CD4-positive, alpha-beta memory T cell (primary cell): Measurements from ENCODE around the gene HIPK2. TPM values are rescaled to one million over a fixed set of nuclear protein-coding genes. Genes with fewer than 3 reads are reported as not detected.

ENCODE experiments used
- CTCF ChIA-PET: fragments of 350-600 bp; sonication (Branson Sonifier 250); formaldehyde crosslinking; loops from one replicate; lab custom pipeline; 2021; ENCODE audit warnings: inconsistent platforms; ENCODE audit not compliant: partially characterized antibody; lab: Charles Lee
- POLR2A ChIA-PET: fragments of 350-600 bp; sonication (Branson Sonifier 250); formaldehyde crosslinking; loops from one replicate; lab custom pipeline; 2021; ENCODE audit not compliant: partially characterized antibody; lab: Charles Lee
- DNase-seq, 5 donors: peaks; one replicate each; pipeline versions ENCODE4 v3.0.0 to v3.0.0-alpha.2; 2020 to 2022; ENCODE audit warnings: mixed read lengths in 1 of 5
- H3K27ac ChIP-seq: one replicate; pipeline ENCODE4 v1.7.0; 2013; ENCODE audit warnings: low read depth, low read length
- H3K27me3 ChIP-seq: 2 replicates; pipeline ENCODE4 v1.7.0; 2013; ENCODE audit warnings: mild to moderate bottlenecking, low read length, moderate library complexity; ENCODE audit not compliant: insufficient read depth
- H3K36me3 ChIP-seq: 2 replicates; pipeline ENCODE4 v1.7.0; 2013; ENCODE audit warnings: mild to moderate bottlenecking, low read length, moderate library complexity; ENCODE audit not compliant: insufficient read depth
- H3K4me1 ChIP-seq: 2 replicates; pipeline ENCODE4 v1.7.0; 2013; ENCODE audit warnings: mild to moderate bottlenecking, low read length, moderate library complexity; ENCODE audit not compliant: insufficient read depth
- H3K4me3 ChIP-seq, 2 donors: one replicate each; pipeline ENCODE4 v1.7.0; 2013; ENCODE audit warnings: low read length in 2 of 2, mild to moderate bottlenecking in 1 of 2
- H3K9me3 ChIP-seq, 2 donors: one replicate each; pipeline ENCODE4 v1.7.0; 2013; ENCODE audit warnings: low read length in 2 of 2, control low read depth in 1 of 2; ENCODE audit not compliant: control insufficient read depth in 1 of 2
- H3K27ac Mint-ChIP-seq, 7 donors: one replicate each; pipeline ENCODE4 v1.8.0; 2020 to 2021; ENCODE audit warnings: mixed read lengths in 7 of 7, mild to moderate bottlenecking in 6 of 7, inconsistent platforms in 3 of 7, moderate library complexity in 3 of 7
- H3K27me3 Mint-ChIP-seq, 2 donors: one replicate each; pipeline ENCODE4 v1.8.0; 2020 to 2021; ENCODE audit warnings: mixed read lengths in 2 of 2
- H3K36me3 Mint-ChIP-seq, 2 donors: one replicate each; pipeline ENCODE4 v1.8.0; 2020 to 2021; ENCODE audit warnings: mixed read lengths in 2 of 2, inconsistent platforms in 1 of 2, mild to moderate bottlenecking in 1 of 2
- H3K4me1 Mint-ChIP-seq, 4 donors: one replicate each; pipeline ENCODE4 v1.8.0; 2020 to 2021; ENCODE audit warnings: mixed read lengths in 4 of 4, mild to moderate bottlenecking in 1 of 4
- H3K4me3 Mint-ChIP-seq, 8 donors: one replicate each; pipeline ENCODE4 v1.8.0; 2020 to 2021; ENCODE audit warnings: mixed read lengths in 8 of 8, mild to moderate bottlenecking in 7 of 8, moderate library complexity in 6 of 8, inconsistent platforms in 3 of 8
- H3K9me3 Mint-ChIP-seq, 8 donors: one replicate each; pipeline ENCODE4 v1.8.0; 2020 to 2021; ENCODE audit warnings: mixed read lengths in 8 of 8, mild to moderate bottlenecking in 5 of 8, inconsistent platforms in 3 of 8, moderate library complexity in 1 of 8
- intact Hi-C: fragments of 100-400 bp; cut with micrococcal nuclease; formaldehyde crosslinking; loops from one replicate; pipeline ENCODE4 v1.15.1; 2023
- polyA plus RNA-seq, 2 donors: library from polyadenylated mRNA; unstranded; fragments of 300-500 nt; fragmentation: Illumina TruSeq; gene quantifications; one replicate each; pipeline ENCODE4 v1.2.3, GENCODE V29; 2021
- total RNA-seq, 2 experiments: library from RNA; stranded (reverse); gene quantifications; one replicate each; pipeline ENCODE4 v1.2.3, GENCODE V29; 2021

The HIPK2 gene
- total and polyA plus RNA-seq, 4 experiments from 2014 or later: 0.87 to 34.1 (median 17.8) TPM

DNA sequence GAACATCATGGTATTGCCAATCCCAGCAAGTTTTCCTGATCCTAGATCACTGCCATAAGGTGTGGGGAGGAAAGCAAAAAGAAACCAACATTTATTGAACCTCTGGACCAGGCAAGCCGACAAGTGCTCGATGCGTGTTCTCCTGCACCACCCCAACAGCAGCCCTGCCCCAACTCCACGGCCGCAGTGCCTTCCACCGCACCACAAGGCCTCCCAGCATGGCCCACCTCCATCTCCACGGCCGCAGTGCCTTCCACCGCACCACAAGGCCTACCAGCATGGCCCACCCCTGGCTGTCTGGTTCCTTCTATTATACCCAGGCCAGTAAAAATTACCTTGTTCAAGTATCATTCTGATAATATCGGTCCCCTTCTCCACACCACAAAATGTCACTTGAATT, 8.7 kb downstream of the HIPK2 start:
- Mint-ChIP-seq H3K4me1 (peaks cover 64 to 89% (median 79%) of the 10 kb centered on the region in 4 donors), H3K27ac (peak overlapping the region; percentile 84 to 91 (median 88)), H3K27me3 (no peaks in the 10 kb centered on the region), H3K4me3 (peak overlapping the region in 6 of 8 donors; percentile 54 to 93 (median 67)), H3K36me3 (peaks cover 3 to 6% of the 10 kb centered on the region in 2 donors), H3K9me3 (no peaks in the 10 kb centered on the region)
- H3K9me3 ChIP-seq: no peaks in the 10 kb centered on the region
- peaks cover 71% of the 10 kb centered on the region for H3K4me1 ChIP-seq
- H3K27ac ChIP-seq: peak overlapping the region; percentile 56
- no peak for DNase-seq
- H3K36me3 ChIP-seq: no peaks in the 10 kb centered on the region
- no peaks in the 10 kb centered on the region for H3K27me3 ChIP-seq
- ChIA-PET POLR2A (interaction anchor here (1.9 to 3.3 kb wide), 4 partner anchors 10 to 122 kb away, joined by 9 to 63 read pairs (median 16); partner anchors contain the start of gene HIPK2), CTCF (interaction anchor here (1.6 to 2.5 kb wide), 4 partner anchors 8 to 121 kb away, joined by 3 to 15 read pairs (median 10); no protein-coding TSS in a partner anchor)
- intact Hi-C loops: no loop called here
- peak overlapping the region in 1 of 2 donors; percentile 17 for H3K4me3 ChIP-seq

DNA sequence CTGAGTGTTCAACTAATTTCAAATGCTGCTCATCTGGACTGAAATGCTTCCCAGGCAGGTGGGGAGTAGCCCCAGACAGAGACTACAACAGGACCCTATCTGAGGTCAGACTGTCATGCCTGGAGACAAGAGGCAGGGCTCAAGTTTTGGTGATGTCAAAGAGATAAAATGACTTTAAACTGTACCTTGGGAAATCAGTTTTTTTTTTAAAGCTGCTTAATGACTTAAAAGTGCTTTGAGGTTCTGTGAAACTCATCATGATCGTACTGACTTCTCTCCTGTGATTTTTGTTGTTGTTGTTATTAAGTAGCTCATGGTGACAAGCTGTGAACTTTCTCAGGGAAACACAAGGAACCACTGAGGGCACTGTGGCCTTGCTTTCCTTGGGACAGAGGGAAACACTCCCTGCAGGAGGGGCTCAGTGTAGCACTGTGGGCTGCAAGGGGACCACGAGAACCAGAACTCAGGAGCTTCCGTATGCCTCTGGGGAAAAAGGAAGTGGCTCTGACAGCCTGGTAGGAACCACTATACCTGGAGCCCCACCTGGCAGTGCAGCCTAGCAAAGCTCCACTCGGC, 9.5 kb downstream of the HIPK2 start:
- Histone ChIP-seq H3K27me3 (no peaks in the 10 kb centered on the region), H3K36me3 (no peaks in the 10 kb centered on the region), H3K4me3 (peak overlapping the region in 1 of 2 donors; percentile 27), H3K9me3 (no peaks in the 10 kb centered on the region), H3K4me1 (peaks cover 64% of the 10 kb centered on the region), H3K27ac (peak overlapping the region; percentile 56)
- H3K9me3 Mint-ChIP-seq: no peaks in the 10 kb centered on the region
- peaks cover 1 to 11% of the 10 kb centered on the region in 2 donors for H3K36me3 Mint-ChIP-seq
- ChIA-PET POLR2A (interaction anchor here (1.0 to 3.3 kb wide), 7 partner anchors 9 to 407 kb away, joined by 3 to 63 read pairs (median 9); partner anchors contain the start of gene HIPK2), CTCF (interaction anchor here (0.8 to 2.7 kb wide), 6 partner anchors 9 to 123 kb away, joined by 3 to 15 read pairs (median 10); no protein-coding TSS in a partner anchor)
- intact Hi-C loops: no loop called here
- H3K27me3 Mint-ChIP-seq: no peaks in the 10 kb centered on the region
- H3K27ac Mint-ChIP-seq: peak overlapping the region; percentile 84 to 91 (median 88)
- peaks cover 61 to 89% (median 77%) of the 10 kb centered on the region in 4 donors for H3K4me1 Mint-ChIP-seq
- peak overlapping the region in 7 of 8 donors; percentile 14 to 93 (median 67) for H3K4me3 Mint-ChIP-seq
- peak in 4 of 5 donors; percentile 26 to 54 (median 38) for DNase-seq

DNA sequence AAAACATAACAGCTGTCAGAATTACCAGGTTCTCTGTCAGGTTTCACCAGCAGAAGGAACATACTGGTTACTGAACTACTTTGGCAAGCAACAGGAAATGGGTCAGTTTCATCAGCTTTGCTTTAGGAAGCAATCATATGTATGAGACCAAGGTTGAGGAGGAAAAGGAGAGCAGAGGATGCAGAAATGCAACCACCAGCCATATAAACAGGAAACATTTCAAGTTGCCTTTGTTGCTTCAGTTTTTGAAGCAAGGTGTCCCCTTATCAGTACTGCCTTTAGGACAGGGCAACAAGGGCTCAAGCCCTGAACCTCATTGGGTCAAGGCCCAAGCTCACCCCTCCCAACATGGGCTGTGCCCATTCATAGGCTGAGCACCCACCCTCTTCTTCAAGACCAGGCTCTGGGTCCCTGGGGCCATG, 10.2 kb downstream of the HIPK2 start:
- peaks cover 64 to 88% (median 77%) of the 10 kb centered on the region in 4 donors for H3K4me1 Mint-ChIP-seq
- H3K36me3 Mint-ChIP-seq: peaks cover 5 to 15% of the 10 kb centered on the region in 2 donors
- H3K27ac Mint-ChIP-seq: peak overlapping the region; percentile 84 to 91 (median 88)
- H3K9me3 Mint-ChIP-seq: no peaks in the 10 kb centered on the region
- CTCF ChIA-PET: interaction anchor here (0.8 to 2.7 kb wide), 4 partner anchors 10 to 122 kb away, joined by 3 to 13 read pairs (median 6); no protein-coding TSS in a partner anchor
- POLR2A ChIA-PET: interaction anchor here (0.6 to 3.3 kb wide), 11 partner anchors 11 to 496 kb away, joined by 3 to 63 read pairs (median 4); partner anchors contain the start of gene HIPK2
- Histone ChIP-seq H3K4me1 (peaks cover 58% of the 10 kb centered on the region), H3K4me3 (peak overlapping the region in 1 of 2 donors; percentile 27), H3K36me3 (no peaks in the 10 kb centered on the region), H3K27me3 (no peaks in the 10 kb centered on the region), H3K9me3 (no peaks in the 10 kb centered on the region), H3K27ac (peak overlapping the region; percentile 56)
- no peaks in the 10 kb centered on the region for H3K27me3 Mint-ChIP-seq
- intact Hi-C loops: loop anchor here (1.0 kb wide), 2 partner anchors 9 kb away; no protein-coding TSS in a partner anchor
- peak in 4 of 5 donors; percentile 56 to 67 (median 60) for DNase-seq
- H3K4me3 Mint-ChIP-seq: peak overlapping the region; percentile 0 to 93 (median 60)

DNA sequence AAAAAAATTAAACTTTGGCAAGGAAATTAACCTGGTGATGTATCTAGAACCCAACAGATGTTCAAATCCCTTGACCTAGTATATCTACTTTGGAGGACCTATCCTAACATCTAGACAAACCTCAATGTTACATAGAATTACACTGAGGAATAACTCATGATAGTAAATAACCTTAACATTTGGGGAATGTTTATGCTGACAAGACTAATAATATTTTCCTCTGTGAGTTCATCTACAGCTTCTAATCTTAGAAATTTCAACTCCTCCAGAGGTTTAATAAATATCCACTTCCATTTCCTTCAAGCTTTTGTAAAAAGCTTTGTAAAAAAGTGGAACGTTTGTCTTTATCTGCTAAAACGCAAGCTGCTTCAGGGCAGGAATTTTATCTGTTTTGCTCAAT, 12.7 kb downstream of the HIPK2 start:
- Mint-ChIP-seq H3K9me3 (no peaks in the 10 kb centered on the region), H3K27ac (peak overlapping the region in 2 of 7 donors; percentile 22 to 61), H3K4me1 (peaks cover 64 to 86% (median 75%) of the 10 kb centered on the region in 4 donors), H3K4me3 (no peak overlapping the region), H3K36me3 (peaks cover 9 to 24% of the 10 kb centered on the region in 2 donors), H3K27me3 (no peaks in the 10 kb centered on the region)
- Histone ChIP-seq H3K4me1 (peaks cover 40% of the 10 kb centered on the region), H3K27ac (no peak overlapping the region), H3K27me3 (no peaks in the 10 kb centered on the region), H3K36me3 (no peaks in the 10 kb centered on the region), H3K4me3 (no peak overlapping the region), H3K9me3 (no peaks in the 10 kb centered on the region)
- ChIA-PET POLR2A (interaction anchor here (1.0 to 1.5 kb wide), 2 partner anchors 8 to 28 kb away, joined by 3 to 4 read pairs; no protein-coding TSS in a partner anchor), CTCF (no interaction called here)
- DNase-seq: no peak
- intact Hi-C loops: no loop called here

DNA sequence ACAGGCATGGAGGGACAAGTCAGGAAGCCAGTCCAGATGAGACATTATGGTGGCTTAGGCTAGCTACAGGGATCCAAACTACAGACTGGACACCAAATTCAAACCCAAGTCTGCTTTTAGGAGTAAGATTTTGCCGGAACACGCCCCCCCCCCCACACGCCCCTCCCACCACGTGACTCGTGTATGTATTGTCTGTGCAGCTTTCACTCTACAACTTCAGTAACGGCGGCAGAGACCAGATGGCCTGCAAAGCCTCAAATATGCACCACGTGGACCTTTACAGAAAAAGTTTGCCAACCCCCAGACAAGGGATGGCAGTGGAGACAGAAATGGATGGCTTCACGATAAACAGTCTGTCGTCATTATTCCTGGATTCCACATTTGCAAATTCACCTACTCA, 14.5 kb downstream of the HIPK2 start:
- peaks cover 53 to 74% (median 63%) of the 10 kb centered on the region in 4 donors for H3K4me1 Mint-ChIP-seq
- no peaks in the 10 kb centered on the region for H3K27me3 Mint-ChIP-seq
- CTCF ChIA-PET: no interaction called here
- H3K36me3 Mint-ChIP-seq: peaks cover 9 to 24% of the 10 kb centered on the region in 2 donors
- Histone ChIP-seq H3K27me3 (no peaks in the 10 kb centered on the region), H3K36me3 (no peaks in the 10 kb centered on the region), H3K4me3 (no peak overlapping the region), H3K9me3 (no peaks in the 10 kb centered on the region), H3K27ac (no peak overlapping the region), H3K4me1 (peaks cover 22% of the 10 kb centered on the region)
- H3K9me3 Mint-ChIP-seq: no peaks in the 10 kb centered on the region
- intact Hi-C loops: no loop called here
- no peak for DNase-seq
- H3K27ac Mint-ChIP-seq: peak overlapping the region in 1 of 7 donors; percentile 23
- POLR2A ChIA-PET: no interaction called here
- H3K4me3 Mint-ChIP-seq: no peak overlapping the region

DNA sequence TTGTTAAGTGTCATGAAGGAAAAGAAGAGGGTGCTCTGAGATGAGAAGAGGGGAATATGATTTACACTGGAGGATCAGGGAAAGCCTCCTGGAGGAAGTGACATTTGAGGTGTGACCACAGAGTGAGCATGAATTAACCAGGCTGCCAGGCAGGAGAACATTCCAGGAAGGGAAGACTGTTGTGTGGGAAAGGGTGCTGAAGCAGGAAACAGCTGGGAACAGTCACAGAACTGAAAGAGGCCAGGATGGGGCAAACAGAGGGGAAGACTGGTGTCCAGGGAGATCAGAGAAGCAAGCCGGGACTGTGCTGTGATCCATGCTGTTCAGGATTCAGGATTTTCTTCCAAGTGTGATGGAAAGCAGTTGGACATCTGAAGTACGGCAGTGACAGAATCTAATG, 14.9 kb downstream of the HIPK2 start:
- peaks cover 17% of the 10 kb centered on the region for H3K4me1 ChIP-seq
- H3K27me3 Mint-ChIP-seq: no peaks in the 10 kb centered on the region
- intact Hi-C loops: no loop called here
- H3K27ac ChIP-seq: no peak overlapping the region
- H3K9me3 ChIP-seq: no peaks in the 10 kb centered on the region
- no peak for DNase-seq
- H3K4me1 Mint-ChIP-seq: peaks cover 48 to 69% (median 59%) of the 10 kb centered on the region in 4 donors
- CTCF ChIA-PET: no interaction called here
- POLR2A ChIA-PET: no interaction called here
- H3K36me3 Mint-ChIP-seq: peaks cover 9 to 24% of the 10 kb centered on the region in 2 donors
- no peaks in the 10 kb centered on the region for H3K9me3 Mint-ChIP-seq
- H3K36me3 ChIP-seq: no peaks in the 10 kb centered on the region
- no peaks in the 10 kb centered on the region for H3K27me3 ChIP-seq
- H3K4me3 ChIP-seq: no peak overlapping the region
- peak overlapping the region in 2 of 7 donors; percentile 25 to 46 for H3K27ac Mint-ChIP-seq
- H3K4me3 Mint-ChIP-seq: peak overlapping the region in 2 of 8 donors; percentile 9 to 67

DNA sequence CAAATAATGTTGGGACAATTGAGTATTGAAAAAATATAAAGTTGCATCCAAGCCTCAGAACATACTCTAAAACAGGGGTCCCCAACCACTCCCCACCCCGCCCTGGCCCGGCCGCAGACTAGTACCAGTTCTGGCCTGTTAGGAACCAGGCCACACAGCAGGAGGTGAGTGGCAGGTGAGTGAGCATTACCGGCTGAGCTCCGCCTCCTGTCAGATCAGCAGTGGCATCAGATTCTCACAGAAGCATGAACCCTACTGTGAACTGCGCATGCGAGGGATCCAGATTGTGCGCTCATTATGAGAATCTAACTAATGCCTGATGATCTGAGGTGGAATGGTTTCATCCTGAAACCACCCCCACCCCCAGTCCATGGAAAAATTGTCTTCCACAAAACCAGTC, 19.4 kb downstream of the HIPK2 start:
- ChIA-PET POLR2A (interaction anchor here (0.7 kb wide), 1 partner anchor 414 kb away, joined by 3 read pairs; no protein-coding TSS in a partner anchor), CTCF (no interaction called here)
- H3K36me3 Mint-ChIP-seq: peaks cover 8 to 26% of the 10 kb centered on the region in 2 donors
- H3K4me3 ChIP-seq: no peak overlapping the region
- intact Hi-C loops: loop anchor here (1.0 kb wide), 1 partner anchor 9 kb away; no protein-coding TSS in a partner anchor
- no peaks in the 10 kb centered on the region for H3K27me3 ChIP-seq
- no peaks in the 10 kb centered on the region for H3K36me3 ChIP-seq
- H3K9me3 Mint-ChIP-seq: no peaks in the 10 kb centered on the region
- H3K4me3 Mint-ChIP-seq: no peak overlapping the region
- H3K4me1 Mint-ChIP-seq: peaks cover 39 to 66% (median 57%) of the 10 kb centered on the region in 4 donors
- H3K4me1 ChIP-seq: no peaks in the 10 kb centered on the region
- H3K27me3 Mint-ChIP-seq: no peaks in the 10 kb centered on the region
- no peaks in the 10 kb centered on the region for H3K9me3 ChIP-seq
- no peak overlapping the region for H3K27ac ChIP-seq
- H3K27ac Mint-ChIP-seq: no peak overlapping the region
- no peak for DNase-seq
